HG03521 (cell line): Measurements from ENCODE around the gene KNCN.

Experiments used
- ATAC-seq: cut with Tn5 transposase; IDR thresholded peaks from one replicate; pipeline ENCODE4 v1.9.1; 2021; ENCODE audit warnings: mild to moderate bottlenecking, moderate library complexity; ENCODE audit not compliant: unreplicated experiment

The KNCN gene

DNA sequence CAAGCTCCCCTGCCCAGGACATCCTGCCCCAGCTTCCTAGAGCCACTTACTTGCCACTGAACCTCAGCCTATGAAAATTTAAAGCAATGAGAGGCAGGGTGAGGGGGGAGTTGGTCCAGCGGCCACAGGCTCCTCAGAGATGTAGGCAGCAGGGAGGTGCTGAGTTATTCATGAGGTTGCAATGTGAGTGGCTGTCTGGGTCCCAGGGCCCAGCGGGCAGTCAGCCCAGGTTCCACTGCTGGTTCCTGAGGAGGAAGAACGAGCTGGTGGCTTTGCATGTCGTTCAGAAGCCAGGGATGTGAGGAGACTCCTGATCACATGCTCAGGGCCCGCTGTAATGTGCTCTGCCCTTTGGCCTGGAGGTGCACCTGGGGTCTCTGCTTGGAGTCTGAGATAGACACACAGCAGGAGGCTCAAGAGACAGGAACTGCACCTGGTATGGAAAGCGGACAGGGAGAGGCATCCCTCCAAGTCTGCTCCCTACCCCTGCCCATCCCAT lies at the start of gene KNCN:
KNCN (minus strand) TSS at position 51 of the 499 bp plus-strand sequence. CDS start 432 bp downstream, outside the sequence.
- no peak for ATAC-seq

DNA sequence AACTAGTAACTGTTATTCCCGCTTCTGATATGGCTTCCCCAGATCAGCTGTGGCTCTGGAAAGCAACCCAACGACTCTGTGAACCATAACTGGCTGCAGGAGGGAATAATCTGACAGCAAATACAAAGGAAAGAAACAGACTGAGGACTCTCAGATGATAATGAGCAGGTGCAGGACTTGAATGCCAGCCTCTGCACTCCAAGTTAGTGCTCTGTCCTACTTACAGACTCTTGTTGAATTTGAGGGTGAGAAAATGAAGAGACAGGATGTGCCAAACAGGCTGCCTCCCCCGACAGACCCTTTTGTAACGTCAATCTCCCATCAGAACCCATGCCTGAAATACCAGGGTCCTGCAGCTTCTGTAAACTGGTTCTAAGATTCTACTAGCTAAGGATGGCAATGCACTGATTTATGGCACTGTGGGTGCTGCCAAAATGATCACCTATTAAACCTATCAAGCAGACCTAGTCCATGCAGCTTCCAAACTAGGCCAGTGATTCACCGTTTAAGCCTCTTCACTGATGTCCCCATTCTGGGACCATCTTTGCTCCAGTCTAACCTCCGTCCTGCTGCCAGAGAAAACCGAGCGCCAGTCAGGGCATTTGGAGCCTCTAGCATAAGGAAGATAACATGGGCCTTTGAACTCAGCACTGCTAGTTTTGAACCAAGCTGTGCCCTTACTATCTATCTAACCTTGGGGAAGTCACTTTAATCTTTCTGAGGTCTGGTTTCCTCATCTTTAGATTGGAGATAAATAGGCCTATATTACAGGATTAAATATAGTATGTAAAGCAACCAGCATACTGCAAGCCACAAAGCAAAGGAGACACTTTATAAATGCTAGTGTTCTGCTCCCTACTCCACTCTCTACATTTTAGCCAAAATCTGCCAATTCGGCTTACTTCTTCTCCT lies 47.9 kb upstream of the KNCN start:
- ATAC-seq = no peak

DNA sequence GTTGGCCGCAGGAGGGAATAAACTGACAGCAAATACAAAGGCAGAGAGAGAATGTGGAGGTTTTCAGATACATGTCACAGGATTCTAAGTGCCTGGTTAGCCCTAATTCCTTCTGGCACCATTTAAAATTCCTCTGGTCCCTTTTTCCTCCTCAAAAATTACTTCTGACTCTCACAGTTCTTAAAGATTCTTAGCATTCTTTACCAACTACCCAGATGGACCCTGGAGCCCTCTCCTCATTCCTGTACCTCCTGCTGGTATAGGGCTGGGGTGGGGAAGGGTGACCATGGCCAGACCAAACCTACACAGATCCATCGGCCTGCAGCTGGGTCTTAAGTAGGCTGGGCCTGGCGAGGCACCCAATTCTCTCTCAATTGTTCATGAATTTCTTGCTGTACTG lies 45.4 kb upstream of the KNCN start:
- no peak for ATAC-seq

DNA sequence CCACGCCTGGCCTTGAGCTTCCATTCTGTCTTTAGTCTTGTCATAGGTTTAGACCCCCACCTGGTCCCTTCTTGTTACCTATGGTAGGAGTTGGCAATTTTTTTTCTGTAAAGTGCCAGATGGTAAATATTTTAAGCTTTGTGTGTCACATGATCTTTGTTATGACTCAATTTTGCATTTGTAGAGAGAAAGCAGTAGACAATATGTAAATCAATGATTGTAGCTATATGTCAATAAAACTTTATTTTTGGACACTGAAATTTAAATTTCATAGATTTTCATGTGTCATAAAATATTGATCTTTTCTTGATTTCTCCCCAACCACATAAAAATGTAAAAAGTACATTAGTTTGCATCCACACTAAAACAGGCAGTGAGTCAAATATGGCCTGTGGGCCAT lies 44.6 kb upstream of the KNCN start:
- no peak for ATAC-seq

DNA sequence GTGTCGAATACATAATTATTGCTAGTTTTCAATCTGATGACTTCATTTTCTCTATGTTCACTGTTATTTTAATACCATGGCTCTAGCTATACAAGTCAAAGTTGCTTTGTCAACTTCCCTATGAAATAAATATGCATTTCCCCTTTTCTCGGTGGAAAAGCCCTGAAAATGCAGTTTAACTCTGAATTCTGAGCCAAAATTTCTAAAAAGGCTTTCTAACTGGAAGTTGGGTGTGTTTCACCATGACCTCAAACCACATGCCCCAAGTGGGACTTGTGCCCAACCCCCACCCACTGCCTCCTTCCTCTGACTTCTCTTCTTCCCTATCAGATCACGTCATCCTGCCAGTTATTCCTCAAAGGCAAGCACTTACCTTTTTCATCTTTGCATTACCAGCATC lies 43.7 kb upstream of the KNCN start:
- ATAC-seq = no peak

DNA sequence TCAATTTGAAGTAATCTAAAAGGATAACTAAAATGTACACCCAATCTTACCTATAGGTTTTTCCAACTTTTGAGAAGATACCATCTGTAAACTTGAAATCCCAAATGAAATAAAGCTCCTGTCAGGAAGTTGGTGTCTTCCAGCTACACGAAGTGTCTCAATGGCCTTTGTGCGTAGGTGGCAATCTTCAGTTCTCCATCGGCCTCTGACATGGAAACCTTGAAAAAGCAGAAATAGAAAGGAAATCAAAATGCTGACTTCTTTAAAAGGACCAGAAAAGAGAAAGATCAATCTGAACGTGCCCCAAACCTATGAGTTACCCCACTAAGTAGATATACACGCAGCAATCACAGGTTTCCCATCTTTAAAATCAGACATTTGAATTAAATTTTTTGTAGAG lies 42.6 kb upstream of the KNCN start:
- ATAC-seq = no peak

DNA sequence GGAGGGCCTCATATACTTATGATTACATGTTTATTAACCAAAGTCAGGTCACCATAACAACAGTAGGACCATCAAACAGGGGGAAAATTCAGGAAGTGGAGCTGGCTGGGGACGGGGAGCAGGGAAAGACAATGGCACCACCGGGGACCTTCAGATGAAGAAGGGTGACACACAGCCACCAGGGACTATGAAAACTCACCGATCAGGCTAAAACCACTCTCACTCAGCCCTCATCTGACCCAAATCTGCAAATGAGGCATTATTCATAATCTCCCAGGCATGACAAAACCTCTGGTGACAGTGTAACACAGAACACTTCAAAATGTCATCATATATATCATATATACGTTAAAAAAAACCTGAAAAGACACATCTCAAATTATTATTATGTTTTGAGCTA lies 41.4 kb upstream of the KNCN start:
- no peak for ATAC-seq

DNA sequence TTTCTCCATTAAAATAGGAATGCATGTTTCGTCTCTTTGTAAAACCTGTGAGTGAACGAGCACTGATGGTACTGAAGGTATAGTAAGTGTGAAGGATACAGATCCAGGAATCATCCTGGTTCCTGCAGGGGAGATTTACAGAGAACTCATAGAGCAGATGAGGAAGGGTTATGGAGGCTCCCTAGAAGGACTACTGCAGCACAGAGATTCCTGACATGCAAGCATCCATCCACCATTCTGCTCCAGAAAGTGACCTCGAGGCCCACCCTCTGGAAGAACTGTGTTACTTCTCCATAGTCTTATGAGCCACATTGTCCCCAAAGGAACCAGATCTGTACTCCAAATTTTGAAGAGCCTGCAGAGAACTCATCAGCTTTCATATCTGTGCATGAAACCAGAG lies 38.1 kb upstream of the KNCN start:
- ATAC-seq = no peak

DNA sequence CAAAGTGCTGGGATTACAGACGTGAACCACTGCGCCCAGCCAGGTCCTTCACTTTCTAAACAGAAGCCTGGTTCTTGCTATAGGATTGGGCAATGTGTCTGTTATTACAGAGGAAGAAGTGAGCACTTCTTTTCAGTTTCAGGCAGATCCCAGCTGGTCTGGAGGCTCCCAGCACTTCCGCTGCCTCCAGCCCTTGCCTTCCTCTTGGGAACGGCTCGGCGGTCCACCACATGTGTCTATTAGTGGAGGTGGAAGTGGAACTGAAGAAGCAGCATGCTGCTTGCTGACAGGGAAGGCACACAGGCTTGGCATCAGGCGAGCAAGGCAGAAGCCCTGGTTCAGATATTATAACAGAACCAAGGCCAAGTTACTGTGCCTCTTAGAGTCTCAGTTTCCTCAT lies 35.6 kb upstream of the KNCN start:
- ATAC-seq = no peak

DNA sequence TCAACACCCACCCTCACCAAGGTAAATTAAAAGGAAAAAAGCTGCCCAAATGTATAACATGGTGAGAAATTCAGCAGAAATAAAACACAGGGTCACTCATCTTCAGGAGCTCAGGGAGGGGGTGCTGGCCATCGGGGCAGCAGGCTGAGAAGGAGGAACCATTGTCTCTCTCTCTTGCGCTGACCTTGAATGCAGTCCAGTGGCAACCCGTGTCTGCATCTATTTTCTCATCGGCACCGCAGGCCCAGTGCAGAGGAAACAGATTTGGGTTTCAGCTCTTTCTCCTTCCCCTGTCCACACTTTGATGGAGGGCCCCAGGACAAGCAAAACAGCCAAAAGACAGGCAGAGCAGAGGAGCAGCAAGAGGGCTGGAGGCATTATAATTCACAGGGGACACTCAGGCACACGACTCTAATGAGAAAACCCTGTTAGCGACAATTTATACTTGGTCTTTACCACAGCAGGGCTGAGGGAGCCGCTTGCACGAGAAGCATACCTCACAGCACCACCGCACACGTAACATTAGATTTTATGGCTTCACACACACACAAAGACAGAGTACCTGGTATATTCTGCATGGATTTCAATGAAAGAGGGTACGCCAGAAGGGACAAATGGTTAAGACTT lies 34.0 kb upstream of the KNCN start:
- ATAC-seq = no peak

DNA sequence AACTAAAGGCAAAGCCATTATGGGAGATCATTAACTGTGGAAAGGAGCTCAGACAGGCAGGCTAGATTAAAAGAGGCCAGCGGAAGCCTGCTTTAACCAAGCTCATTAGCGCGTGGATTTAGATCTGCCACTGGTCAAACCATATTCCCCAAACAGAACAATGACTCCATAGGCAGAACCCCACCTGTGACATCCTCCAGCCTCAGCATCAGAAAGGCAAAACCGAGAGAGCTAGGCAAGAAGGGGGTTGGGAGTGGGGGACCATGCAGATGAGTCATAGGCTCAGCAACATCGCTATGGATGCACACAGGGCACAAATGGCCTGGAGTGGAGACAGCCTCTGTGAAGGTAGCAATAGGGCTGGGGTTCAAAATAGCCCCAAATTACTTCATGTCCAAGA lies 32.0 kb upstream of the KNCN start:
- no peak for ATAC-seq

DNA sequence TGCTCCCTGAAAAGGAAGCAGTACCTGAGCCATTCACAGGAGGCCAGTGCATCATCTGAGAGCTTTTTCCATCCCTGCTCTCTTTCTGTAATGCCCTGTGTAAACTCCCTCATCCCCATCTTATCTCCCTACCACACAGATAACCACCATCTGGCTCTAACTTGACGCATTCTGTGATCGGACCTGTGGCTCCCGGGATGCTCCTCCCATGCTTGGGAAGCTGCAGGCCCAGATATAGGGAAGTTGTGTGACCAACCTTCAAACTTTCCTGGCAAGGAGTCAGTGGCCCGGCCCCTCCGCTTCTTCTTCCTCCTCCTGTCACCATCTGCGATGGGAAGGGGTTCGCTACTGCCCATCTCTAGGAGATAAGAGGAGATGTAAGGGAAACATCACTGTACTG lies 31.5 kb upstream of the KNCN start:
- ATAC-seq = no peak

DNA sequence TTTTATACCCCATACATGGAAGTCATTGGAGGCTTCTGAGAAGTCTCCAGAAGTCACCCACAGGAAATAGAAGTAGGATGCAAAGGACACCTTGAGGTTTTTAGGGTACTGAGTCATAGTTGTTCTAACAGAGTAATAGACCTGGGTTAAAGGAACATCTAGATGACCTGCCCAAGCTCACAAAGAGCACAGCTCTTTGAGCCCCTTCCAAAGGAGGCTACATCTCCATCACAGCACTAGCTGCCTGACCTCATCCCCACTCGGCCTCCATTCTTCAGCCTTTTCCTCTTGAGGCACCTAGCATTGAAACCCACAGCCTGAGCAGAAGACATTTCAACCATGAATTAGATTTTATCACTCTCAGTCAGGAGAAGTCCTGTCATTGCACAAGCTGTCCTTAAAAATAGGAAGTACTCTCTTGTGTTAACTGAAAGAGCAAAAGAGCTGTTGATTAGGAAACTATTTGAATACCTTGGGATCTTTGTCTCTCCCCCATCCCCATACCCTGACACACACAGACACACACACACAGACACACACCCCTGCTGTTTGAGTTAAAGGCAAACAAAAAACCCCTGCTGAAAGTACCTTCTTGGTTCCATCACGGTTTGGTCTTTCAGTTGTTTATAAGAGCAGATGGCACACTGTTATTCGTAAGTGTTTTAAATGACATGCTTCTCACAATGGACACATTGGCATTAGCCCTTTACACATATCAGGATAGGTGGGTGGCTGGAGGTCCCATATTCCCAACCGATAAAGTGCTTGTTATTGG lies 30.4 kb upstream of the KNCN start:
- no peak for ATAC-seq

DNA sequence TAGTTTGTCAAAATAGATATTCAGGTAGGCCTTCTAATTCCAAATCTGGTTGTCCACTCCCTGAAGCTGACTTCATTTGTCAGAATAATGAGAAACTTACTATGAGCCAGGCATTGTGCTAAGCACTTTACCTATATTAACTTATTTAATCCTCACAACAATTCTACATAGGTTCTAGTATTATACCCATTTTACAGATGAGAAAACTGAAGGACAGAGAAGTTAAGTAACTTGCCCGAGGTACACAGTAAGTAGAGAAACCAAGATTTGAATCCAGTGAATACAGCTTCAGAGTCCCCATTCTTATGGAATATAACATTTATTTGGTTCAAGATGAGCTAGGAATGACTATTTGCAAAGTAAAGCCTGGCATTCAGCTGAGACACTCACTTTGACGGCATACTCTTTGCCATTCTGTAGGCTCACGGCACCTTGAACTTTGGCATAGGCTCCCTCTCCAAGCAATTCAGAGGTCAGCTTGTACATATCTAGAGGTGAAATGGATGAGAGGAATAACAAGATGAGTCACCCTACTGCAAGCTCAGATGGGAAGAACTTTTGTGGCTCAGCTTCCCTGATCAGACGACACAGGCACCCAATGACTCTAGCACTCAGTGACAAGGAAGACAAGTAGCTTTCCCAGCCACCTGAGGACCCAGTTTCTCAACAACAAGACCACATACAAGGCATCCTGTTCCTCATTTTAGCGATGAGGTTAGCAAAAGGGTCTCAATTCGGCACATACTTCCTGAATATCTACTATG lies 28.9 kb upstream of the KNCN start:
- ATAC-seq = no peak

DNA sequence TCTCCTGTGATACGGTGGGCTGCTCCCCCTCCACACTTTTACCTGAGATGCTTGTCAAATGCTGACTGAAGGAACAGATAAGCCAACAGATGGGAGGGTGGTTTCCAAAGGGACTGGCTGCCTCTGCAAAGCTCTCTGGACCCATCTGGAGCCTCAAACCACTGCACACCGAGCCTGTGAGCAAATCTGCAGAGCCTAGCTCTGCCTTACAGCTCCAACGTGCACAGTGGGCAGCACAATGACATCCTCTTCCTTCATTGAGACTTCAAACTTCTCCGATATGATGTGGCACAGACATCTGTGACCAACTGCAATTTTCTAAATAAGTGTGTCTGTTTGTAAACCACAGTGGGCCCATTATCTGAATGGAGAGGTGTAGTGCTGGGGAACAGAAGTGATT lies 26.2 kb upstream of the KNCN start:
- no peak for ATAC-seq

DNA sequence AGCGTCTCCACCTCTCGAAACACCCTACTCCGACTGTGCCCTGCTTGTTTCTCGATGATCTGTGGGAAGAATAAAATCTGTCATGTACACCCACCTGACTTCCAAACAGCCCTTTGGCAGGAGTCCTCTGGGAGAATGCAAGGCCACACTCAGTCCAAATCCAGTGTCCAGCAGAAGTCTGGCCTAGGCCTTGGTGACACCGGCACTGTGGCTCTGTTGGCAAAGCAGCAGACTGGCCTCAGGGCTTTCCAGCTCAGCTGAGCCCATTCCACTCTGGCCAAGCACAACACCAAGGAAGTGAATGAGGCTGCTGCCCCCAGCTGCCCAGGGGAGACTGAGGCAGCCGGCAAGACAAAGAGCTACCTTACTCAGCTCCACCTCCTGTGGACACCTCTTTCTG lies 25.1 kb upstream of the KNCN start:
- ATAC-seq = no peak

DNA sequence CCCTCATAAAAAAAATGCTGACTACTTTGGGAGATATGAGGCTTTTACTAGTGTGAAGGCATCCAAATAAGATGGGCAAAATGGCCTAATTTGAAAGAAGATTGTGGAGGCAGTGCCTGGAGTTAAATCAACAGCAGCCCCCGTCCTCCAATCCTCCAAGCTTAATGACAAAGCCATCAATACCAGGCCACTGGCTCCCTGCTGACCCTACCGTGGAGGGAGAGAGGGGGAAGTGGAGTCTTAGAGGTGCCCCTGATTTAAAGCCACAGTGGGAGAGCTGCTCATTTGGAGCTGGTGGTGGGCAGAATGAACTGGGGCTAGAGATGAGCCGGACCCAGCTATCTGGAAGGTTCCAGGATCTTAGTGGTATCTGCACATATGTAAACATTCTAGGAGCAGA lies 24.3 kb upstream of the KNCN start:
- no peak for ATAC-seq

DNA sequence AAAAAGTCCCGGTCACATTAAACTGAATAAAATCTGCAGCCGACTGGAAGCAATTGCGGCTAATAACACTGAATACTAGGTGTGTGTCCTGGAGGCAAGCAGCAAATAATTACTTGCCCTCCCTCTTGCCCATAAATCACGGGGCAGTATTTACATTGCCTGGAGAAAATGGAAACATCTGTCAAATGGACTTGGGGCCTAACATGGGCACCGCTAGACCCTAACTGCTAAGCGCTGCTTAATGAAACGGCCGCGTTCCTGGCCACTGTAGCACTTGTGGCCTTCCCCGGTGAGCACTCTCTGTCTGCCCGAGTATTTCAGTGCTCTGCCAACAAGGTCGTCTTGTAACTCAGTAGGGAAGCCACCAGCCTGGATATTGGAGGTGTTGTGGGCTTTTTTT lies 23.9 kb upstream of the KNCN start:
- no peak for ATAC-seq

DNA sequence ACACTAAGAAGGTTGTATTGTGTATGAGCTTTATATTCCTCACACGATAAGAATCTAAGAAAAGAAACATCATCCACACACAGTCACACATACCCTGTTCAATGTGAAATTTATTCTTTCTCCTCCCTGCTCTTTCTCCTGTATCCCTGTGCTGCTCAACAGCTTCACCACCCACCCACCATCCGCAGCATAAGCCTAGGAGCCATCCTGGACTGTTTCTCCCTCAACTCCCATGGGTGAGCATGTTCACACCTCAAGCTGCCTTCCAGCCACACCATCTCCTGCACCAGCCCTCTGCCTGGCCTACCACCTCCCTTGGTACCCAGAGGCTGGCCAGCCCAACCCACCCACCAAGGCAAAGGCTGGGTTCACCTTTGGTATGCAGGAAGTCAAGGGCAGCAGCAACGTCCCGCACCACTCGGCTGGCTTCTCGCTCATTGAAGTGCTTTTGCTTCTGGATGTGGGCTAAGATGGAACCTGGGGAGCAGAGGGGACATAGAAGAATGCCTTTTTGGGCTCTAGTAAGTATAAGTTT lies 20.3 kb upstream of the KNCN start:
- no peak for ATAC-seq

DNA sequence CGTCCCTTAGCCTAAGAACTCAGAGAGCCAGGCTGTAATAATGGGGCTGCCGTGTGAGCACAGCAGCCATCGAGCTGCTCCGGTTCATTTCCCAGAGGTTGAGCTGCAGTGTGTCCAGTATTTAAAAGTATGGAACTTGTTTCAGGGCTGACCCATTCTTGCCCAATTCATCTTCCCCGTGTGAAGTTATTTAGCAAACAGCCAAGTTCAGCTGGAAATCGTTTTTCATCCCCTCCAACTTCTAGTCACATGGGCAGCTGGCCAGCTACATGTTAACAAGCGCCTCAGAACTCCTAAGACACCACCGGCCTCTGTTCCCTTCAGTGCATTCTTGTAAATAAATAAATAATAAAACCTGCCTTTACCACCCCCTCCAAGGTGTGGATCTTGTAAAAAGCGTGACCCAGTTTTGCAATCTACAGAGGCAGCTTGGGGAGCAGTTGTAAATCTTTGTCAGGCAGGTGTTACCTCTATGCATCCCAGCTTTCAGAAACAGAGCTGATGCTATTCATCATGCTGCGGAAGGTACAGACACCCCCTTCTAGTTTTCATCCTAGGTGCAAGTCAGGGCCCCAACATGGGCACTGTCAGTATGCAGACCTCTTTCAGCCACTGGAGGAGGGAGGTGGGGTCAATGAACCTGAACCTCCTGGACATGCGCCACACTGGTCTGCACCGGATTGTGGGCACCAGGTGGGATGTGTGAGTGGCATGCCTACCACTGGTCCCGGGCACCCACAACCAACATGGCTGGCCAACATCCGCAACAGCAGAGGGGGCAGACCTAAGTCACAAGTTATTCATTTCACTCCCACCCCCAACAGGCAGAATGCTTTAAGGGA lies 18.7 kb upstream of the KNCN start:
- ATAC-seq = no peak
